K562 (cell line): ENCODE results near the gene MOB3C. TPM values are rescaled to one million over a fixed set of nuclear protein-coding genes. Genes with fewer than 3 reads are reported as not detected.
A peak's percentile ranks its signal among the peaks of the same experiment; 100 is the strongest.

Source experiments
- CAMTA2 ChIP-seq: fragments of 250-450 bp; sonication (Bioruptor Pico); conservative IDR thresholded peaks from 2 replicates; pipeline ENCODE4 v1.5.1; 2022
- CBFA2T2 ChIP-seq: fragments of 450-650 bp; conservative IDR thresholded peaks from 2 replicates; pipeline ENCODE4 v1.6.1; 2017; ENCODE audit warnings: mild to moderate bottlenecking
- CBX8 ChIP-seq: fragments of 200-600 bp; sonication (generic); IDR thresholded peaks from 2 replicates; pipeline ENCODE4 v1.6.1; 2012; ENCODE audit warnings: borderline replicate concordance, mixed run types, low read depth, mild to moderate bottlenecking, moderate library complexity, mixed read lengths, low read length, control low read depth, inconsistent platforms; ENCODE audit not compliant: poor library complexity, severe bottlenecking; ENCODE audit errors: extremely low read depth
- FOSL1 ChIP-seq: fragments of 200-800 bp; sonication (Bioruptor generic); conservative IDR thresholded peaks from 2 replicates; pipeline ENCODE4 v1.6.1; 2016; ENCODE audit warnings: missing genetic modification characterization, missing compliant biosample characterization
- HDAC2 ChIP-seq: fragments of 450-650 bp; IDR thresholded peaks from 2 replicates; pipeline ENCODE4 v1.6.1; 2016; ENCODE audit warnings: mild to moderate bottlenecking
- HDAC8 ChIP-seq: fragments of 450-650 bp; IDR thresholded peaks from 2 replicates; pipeline ENCODE4 v1.6.1; 2016; ENCODE audit warnings: mild to moderate bottlenecking, missing genetic modification characterization, moderate library complexity, missing compliant biosample characterization
- NELFE ChIP-seq: IDR thresholded peaks from 2 replicates; pipeline ENCODE4 v1.6.1; 2011; ENCODE audit warnings: mild to moderate bottlenecking; ENCODE audit not compliant: insufficient read depth, insufficient read length
- NFATC3 ChIP-seq: fragments of 450-650 bp; IDR thresholded peaks from 2 replicates; pipeline ENCODE4 v1.6.1; 2017; ENCODE audit warnings: mild to moderate bottlenecking
- NRF1 ChIP-seq, 2 experiments: fragments of 450-650 bp; IDR thresholded peaks in 1 of 2; conservative IDR thresholded peaks in 1 of 2; 2 replicates each; pipeline ENCODE4 v1.6.1; 2014; ENCODE audit warnings: mild to moderate bottlenecking in 2 of 2
- TCF3 ChIP-seq: sonication (generic); formaldehyde crosslinking; IDR thresholded peaks from 2 replicates; pipeline ENCODE4 v1.4.0; 2020; ENCODE audit warnings: mild to moderate bottlenecking, missing genetic modification reagents
- UBTF ChIP-seq, 2 experiments: IDR thresholded peaks; 2 replicates each; pipeline ENCODE4 v1.6.1; 2012; ENCODE audit warnings: improper control_type of control experiment in 2 of 2, low read depth in 2 of 2, low read length in 2 of 2, borderline replicate concordance in 1 of 2
- ZFPM2 ChIP-seq: fragments of 250-450 bp; sonication (Bioruptor Pico); IDR thresholded peaks from 2 replicates; pipeline ENCODE4 v1.5.1; 2022; ENCODE audit warnings: mild to moderate bottlenecking
- ZNF124 ChIP-seq: sonication (generic); formaldehyde crosslinking; IDR thresholded peaks from 2 replicates; pipeline ENCODE4 v1.8.1; 2022; ENCODE audit warnings: missing genetic modification reagents
- ZNF324 ChIP-seq: fragments of 250-450 bp; sonication (Bioruptor Pico); IDR thresholded peaks from 2 replicates; pipeline ENCODE4 v1.4.0; 2020; ENCODE audit warnings: mild to moderate bottlenecking
- polyA plus RNA-seq, 8 experiments: library from polyadenylated mRNA; depleted of rRNA in 4 of 8; stranded (reverse) in 5 of 8; unstranded in 3 of 8; fragments of >200 nt; fragmentation: Nextera tagmentation in 2 of 8; fragmentation: Illumina TruSeq in 1 of 8; extraction: Ambion mirVana in 2 of 8; extraction: Trizol in 1 of 8; gene quantifications; 2 replicates each; pipeline versions ENCODE4 v1.2.1 to v1.2.3, GENCODE V29; 2011 to 2014; ENCODE audit warnings: inconsistent platforms in 1 of 8, missing spikeins in 1 of 8
- total RNA-seq, 7 experiments: library from RNA; depleted of rRNA in 6 of 7; stranded (reverse); fragments of >200 nt in 6 of 7; fragmentation: Illumina TruSeq in 2 of 7; extraction: Trizol in 2 of 7; gene quantifications; 2 replicates each; pipeline versions ENCODE4 v1.2.1 to v1.2.3, GENCODE V29; 2011 to 2021; ENCODE audit warnings: low replicate concordance in 1 of 7
- TF ChIP-seq, protein P1 (sequence below): sonication (generic); formaldehyde crosslinking; IDR thresholded peaks from 2 replicates; pipeline ENCODE4 v1.8.1; 2023; ENCODE audit warnings: mild to moderate bottlenecking, missing genetic modification reagents
- TF ChIP-seq, protein P2 (sequence below), 2 experiments: IDR thresholded peaks in 1 of 2; conservative IDR thresholded peaks in 1 of 2; 2 replicates each; pipeline ENCODE4 v1.6.1; 2016; ENCODE audit warnings: low read depth in 2 of 2, mild to moderate bottlenecking in 1 of 2, missing compliant biosample characterization in 1 of 2, missing genetic modification characterization in 1 of 2, moderate library complexity in 1 of 2
- TF ChIP-seq, protein P3 (sequence below): fragments of 250-450 bp; sonication (Bioruptor Pico); IDR thresholded peaks from 2 replicates; pipeline ENCODE4 v1.8.0; 2022; ENCODE audit warnings: moderate library complexity, mild to moderate bottlenecking, inconsistent platforms

Gene MOB3C
- total and polyA plus RNA-seq, 9 of the 15 experiments (the other 6 are each of a cell fraction or from before 2014, with no cell fraction given): 1.0 to 7.5 (median 3.7) TPM

DNA sequence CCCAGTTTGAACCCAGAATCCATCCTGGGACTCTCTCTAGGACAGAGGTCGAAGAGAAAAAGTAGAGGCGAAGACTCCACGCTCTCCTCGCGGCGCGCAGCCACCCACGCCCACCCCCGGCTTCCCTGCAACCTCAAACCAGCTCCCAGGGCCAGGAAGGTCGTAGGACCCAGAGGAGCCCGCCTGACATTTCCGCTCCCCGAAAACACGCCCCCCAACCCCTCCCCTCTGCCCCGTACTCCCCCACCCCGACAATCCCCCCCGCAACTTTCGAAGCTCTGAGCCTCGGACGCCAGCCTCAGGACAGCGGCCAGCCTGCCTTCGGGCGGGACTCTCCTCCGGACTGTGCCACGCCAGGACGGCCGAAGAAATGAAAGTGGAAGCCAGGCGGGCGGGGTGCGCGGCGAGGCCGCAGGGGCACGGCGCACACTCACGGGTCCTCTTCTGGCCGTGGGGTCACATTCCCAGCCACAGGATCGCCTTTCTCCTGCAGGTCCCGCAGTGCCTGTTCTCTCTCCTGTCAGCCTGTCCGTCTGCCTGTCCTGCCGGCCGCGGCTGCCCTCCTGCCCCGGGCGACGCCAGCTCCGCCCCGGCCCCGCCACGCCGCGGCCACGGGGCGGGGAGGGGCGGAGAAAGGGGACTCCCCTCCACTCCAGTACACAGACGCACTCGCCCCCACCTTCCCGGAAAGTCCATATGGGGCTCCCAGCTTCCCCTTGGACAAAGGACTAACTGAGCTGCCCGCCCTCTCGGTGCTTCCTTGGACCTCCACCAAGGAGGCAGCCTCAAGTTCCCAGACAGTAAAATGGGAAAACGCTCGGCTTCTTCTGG is at the start of gene MOB3C (continued):
- TF ChIP-seq UBTF (IDR thresholded peaks at IDR 0.05; ENCODE audit: borderline replicate concordance in 1 of 2, low read depth in 2 of 2, low read length in 2 of 2) (0 out of 4 replicates have a peak, but pooled peaks have one; percentile 45 to 57), FOSL1 (tag) (0 out of 2 replicates have a peak, but pooled peaks have one; percentile 36), ZNF124 (no peak), CBFA2T2 (no peak), CAMTA2 (CRISPR knock-in tag) (no peak), HDAC8 (tag) (no peak), NRF1 (conservative IDR thresholded peaks at IDR 0.05 in 1 of 2, IDR thresholded peaks at IDR 0.05 in 1 of 2) (peak; percentile 65 to 70; a peak in 3 of 4 replicates), ZNF324 (CRISPR knock-in tag) (no peak), NFATC3 (no peak), CBX8 (no peak), NELFE (no peak), HDAC2 (no peak), TCF3 (0 out of 2 replicates have a peak, but pooled peaks have one; percentile 1), ZFPM2 (CRISPR knock-in tag) (no peak)
- TF ChIP-seq, protein P1, sequence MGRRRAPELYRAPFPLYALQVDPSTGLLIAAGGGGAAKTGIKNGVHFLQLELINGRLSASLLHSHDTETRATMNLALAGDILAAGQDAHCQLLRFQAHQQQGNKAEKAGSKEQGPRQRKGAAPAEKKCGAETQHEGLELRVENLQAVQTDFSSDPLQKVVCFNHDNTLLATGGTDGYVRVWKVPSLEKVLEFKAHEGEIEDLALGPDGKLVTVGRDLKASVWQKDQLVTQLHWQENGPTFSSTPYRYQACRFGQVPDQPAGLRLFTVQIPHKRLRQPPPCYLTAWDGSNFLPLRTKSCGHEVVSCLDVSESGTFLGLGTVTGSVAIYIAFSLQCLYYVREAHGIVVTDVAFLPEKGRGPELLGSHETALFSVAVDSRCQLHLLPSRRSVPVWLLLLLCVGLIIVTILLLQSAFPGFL (CRISPR knock-in tag): 0 out of 2 replicates have a peak, but pooled peaks have one; percentile 68
- TF ChIP-seq, protein P2, sequence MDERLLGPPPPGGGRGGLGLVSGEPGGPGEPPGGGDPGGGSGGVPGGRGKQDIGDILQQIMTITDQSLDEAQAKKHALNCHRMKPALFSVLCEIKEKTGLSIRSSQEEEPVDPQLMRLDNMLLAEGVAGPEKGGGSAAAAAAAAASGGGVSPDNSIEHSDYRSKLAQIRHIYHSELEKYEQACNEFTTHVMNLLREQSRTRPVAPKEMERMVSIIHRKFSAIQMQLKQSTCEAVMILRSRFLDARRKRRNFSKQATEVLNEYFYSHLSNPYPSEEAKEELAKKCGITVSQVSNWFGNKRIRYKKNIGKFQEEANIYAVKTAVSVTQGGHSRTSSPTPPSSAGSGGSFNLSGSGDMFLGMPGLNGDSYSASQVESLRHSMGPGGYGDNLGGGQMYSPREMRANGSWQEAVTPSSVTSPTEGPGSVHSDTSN (CRISPR knock-in tag; IDR thresholded peaks at IDR 0.05; ENCODE audit: low read depth): no peak
- TF ChIP-seq, protein P2 (tag; conservative IDR thresholded peaks at IDR 0.05; ENCODE audit: low read depth): no peak
- TF ChIP-seq, protein P3, sequence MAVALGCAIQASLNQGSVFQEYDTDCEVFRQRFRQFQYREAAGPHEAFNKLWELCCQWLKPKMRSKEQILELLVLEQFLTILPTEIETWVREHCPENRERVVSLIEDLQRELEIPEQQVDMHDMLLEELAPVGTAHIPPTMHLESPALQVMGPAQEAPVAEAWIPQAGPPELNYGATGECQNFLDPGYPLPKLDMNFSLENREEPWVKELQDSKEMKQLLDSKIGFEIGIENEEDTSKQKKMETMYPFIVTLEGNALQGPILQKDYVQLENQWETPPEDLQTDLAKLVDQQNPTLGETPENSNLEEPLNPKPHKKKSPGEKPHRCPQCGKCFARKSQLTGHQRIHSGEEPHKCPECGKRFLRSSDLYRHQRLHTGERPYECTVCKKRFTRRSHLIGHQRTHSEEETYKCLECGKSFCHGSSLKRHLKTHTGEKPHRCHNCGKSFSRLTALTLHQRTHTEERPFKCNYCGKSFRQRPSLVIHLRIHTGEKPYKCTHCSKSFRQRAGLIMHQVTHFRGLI: no peak
